Measurements from ENCODE around the gene STARD13.

STARD13 gene

DNA sequence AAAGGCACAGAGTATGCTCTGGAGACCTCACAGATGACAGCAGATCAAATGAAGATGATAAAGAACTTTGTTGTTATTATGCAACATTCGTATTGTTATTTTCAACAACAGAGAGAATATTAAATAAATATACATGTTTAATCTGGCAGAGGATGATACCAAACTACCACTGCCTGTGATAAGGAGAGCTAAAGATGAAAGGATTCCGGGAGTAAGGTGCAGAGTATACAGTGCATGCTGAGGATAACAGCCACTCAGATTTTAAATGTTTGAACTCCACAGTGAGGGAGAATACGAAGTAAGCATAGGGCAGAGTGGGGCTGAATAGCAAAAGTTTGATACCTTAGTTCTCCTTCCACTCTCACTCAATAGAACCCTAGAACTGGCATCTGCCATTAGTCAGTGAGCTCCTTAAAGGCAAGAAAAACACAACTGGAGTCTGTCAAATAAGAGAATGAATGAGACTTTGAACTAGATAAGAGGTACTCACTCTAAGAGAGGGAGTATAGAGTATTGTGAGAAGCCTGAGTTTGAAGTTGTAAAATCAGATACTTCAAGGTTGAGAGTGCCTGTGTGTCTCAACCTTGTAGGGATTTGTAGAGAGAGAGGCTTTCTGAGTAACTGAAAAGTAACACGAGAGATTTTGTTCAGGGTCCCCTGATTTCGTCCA, 78.5 kb downstream of the STARD13 start:
- peak overlapping the region; percentile 87 for H3K27ac ChIP-seq
- DNase-seq (ENCODE audit: low read depth, low spot score): no peak

DNA sequence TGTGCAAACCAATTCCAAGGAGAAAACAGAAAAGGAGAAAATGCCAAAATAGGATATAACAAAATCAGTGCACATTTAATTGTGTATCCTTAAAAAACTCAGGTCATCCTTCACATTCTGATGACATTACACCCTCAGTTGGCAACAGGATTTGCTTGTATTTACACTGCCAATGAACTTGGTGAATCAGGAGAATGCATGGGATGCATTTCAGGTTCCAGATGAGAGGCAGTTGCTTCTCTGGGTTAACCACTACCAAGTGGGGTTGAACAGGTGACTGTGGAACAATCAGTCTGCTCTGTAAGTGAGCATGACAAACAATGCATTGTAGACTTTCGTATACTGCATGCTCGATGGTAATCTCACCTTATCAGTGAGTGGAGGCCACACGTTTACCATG, 79.1 kb downstream of the STARD13 start:
- H3K27ac ChIP-seq: peak overlapping the region; percentile 87
- DNase-seq (ENCODE audit: low read depth, low spot score): no peak

DNA sequence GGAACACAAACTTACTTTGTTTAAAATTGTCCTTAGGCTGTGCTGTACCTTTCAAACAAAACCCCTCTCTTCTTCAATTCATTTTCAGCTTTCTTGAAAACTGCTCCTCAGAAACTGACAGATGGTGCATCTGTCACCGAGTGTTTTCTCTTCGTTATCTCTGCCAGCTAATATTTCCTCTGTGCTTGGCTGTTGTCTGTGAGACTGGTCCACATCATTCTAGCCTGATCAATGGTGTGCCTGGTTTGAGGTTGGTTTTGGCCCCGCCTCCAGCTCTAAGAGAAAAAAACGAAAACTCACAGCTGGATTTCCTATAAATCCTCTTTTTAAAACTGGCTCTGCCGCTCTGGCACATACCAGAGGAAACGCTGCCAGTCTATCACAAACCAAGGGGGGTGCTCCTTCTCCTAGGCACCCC, 79.7 kb downstream of the STARD13 start:
- no peak for DNase-seq (ENCODE audit: low read depth, low spot score)
- peak overlapping the region; percentile 87 for H3K27ac ChIP-seq

DNA sequence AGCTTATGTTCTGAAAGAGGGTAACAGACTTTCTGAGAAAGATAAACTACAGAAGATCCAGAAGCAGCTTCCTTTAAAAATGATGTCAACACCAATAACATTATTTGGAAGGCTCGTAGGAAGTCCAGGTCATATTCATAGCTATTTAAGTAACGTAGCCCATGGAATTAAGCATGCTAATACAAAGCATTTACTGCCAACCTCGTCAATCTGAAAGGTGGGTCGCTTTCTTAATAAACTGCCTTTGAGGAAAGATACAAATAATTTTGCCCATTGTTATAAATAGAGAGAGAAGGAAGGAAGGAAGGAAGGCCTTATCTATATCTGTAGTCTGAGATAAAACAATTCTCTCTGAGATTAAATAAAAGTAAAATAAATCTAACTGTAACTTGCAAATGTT, 80.3 kb downstream of the STARD13 start:
- H3K27ac ChIP-seq: no peak overlapping the region
- DNase-seq (ENCODE audit: low read depth, low spot score): no peak

DNA sequence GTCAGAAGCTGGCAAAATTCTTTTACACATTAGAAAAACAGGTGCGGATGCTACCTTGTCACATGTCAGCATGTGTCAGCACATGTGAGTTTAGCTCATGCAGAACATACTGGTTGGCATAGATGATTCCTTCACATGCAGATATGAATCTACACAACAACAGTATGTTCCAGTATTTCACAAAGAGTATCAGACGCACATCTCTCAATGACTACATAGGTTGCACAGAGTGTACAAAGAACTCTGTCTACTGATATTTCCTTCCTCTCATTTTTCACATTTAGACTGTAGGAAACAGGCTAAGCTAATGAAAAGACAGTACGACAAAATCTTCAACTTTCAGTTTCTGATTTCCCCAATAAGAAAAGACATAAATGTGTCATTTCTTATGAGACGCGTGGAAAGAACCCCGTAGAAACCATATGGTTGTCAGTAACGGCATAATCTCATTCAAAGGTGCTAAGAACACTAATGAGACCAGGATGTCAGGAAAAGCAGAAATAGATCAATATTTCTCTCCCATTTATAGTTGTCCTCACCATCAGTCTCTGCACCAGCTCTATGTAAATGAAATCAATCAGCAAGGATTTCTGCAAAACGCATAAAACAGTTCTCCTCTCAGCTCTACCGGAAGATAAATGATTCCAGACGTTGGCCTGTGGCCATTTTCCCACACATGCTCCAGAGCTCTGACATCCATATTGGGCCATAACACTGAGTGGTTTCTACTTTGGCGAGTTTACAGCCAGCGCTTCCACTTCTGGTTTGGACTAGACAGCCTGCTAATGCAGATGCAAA, 81.2 kb downstream of the STARD13 start:
- no peak for DNase-seq (ENCODE audit: low read depth, low spot score)
- no peak overlapping the region for H3K27ac ChIP-seq

DNA sequence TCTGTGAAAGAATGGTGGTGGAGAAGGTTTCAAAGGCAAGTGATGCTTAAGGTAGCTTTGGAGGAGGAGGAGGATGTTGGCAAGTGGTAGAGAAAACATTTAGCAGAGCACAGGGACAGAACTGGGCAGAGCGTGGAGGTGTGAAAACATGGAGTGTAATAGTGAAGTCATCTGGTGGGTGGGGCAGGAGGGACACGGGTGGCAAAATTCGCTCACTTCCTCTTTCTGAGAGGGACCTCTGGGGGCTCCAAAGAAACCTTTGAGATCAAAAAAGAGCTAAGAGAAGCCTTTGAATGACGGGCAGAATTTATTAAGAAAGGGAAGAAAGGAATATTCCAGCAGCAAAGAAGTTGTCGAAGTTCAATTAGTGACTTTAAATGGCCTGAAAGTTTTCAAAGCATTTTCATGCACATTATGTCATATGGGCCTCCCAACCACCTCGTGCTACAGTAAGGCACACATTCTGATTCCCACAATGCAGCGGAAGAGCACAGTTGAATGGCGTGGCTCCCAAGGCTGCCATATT, 82.8 kb downstream of the STARD13 start:
- no peak overlapping the region for H3K27ac ChIP-seq
- DNase-seq (ENCODE audit: low read depth, low spot score): no peak

DNA sequence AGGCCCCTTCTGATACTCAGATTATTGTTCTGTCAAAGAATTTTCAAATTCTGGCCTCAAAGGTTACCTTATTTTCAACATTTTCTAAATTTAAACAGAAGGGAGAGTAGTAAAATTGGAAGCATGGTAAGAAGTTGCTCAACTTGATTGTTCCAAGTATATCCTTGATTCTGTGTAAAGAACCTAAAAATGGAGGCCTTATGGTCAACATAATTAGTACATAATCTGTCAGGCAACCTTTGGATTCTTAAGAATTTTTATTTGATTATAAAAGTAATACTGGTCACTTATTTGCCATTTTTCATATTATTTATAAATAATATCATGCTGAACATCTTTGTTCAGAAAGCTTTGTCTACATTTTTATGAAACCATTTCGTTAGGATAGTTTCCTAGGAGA, 83.9 kb downstream of the STARD13 start:
- no peak overlapping the region for H3K27ac ChIP-seq
- no peak for DNase-seq (ENCODE audit: low read depth, low spot score)

DNA sequence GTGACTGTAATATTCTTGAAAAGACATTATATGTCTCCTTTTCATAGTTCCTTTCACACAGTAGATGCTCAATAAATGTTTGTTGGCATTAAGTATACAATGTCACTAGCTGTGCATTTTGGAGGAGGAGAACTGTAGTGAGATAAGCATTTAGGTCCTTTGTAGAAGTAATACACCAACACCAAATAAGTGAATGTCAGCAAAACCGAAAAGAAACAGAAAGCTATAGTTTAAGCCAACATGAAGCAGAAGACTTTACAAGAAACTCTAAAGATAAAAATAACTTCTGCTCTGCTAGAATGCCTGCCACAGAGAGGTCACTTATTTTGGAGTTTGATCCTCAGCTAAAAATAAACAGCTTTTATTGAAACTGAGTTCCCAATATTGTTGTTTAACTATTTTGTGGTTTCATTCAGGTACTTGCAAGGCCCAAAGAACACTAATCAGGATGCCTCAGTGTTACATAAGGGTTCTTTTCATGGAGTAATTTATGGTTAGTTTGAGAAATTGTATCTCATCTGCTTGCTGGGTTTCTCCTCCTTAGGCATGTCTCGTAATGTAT, 86.2 kb downstream of the STARD13 start:
- no peak for DNase-seq (ENCODE audit: low read depth, low spot score)
- no peak overlapping the region for H3K27ac ChIP-seq

DNA sequence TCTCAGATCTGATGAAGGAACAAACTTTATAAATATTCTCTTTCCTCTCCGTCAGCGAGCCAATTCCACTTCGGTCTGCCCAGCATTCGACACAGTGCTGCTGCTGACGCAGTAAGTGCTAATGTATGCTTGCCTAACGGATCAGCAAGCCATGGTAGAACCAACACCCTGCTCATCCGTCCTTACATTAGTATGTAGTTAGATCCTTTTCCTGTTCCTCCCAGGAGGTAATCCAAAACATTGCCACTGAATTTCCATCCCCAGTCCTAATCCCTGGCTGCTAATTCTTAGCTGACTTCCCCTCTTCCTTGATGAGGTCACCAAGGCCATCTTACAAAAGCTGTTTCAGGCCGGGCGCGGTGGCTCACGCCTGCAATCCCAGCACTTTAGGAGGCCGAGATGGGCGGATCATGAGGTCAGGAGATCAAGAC, 88.0 kb downstream of the STARD13 start:
- H3K27ac ChIP-seq: no peak overlapping the region
- DNase-seq (ENCODE audit: low read depth, low spot score): no peak

DNA sequence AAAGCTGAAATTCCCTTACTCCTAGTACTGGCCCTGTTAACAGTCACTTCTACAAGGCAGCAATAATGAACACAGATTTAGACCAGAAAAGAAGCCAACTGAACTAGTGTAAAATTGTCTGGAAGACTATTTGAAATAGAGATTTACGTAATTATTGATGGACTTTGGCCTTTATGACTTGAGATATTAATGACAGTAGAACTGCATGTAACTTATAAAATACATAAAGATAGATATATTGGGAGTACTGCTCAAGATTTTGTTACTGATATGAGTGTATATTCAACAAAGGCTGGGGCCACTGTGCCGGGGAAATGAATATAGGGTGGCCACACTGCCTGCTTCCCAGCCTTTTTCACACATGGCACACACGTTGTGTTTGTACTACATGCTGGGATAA, 88.8 kb downstream of the STARD13 start:
- DNase-seq (ENCODE audit: low read depth, low spot score): no peak
- H3K27ac ChIP-seq: no peak overlapping the region

DNA sequence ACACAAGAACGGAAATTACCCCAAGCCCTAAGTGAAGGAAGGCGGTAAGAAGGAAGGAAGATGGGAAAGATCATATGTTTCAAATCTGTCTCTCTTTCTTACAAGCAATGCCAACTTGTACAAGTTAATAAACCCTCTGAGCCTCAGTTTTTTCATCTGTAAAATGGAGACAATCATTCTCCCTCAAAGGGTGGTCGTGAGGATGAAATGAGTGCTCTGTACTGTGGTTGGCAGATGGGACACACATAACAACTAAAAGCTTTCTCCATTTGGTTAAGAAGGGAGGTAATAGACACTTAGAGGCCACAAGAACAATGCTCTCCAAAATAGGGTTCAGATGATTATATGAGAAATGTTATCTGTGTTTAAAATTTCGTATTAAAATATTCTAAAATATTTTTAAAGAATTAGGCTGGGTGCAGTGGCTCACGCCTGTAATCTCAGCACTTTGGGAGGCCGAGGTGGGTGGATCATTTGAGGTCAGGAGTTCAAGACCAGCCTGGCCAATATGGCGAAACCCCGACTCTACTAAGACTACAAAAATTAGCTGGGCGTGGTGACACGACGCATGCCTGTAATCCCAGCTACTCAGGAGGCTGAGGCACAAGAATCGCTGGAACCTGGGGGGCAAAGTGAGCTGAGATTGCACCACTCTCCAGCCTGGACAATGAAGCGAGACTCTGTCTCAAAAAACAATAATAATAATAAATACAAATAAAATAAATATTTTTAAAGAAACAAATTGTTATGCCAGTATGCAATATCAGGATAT, 89.7 kb downstream of the STARD13 start:
- no peak for DNase-seq (ENCODE audit: low read depth, low spot score)
- no peak overlapping the region for H3K27ac ChIP-seq

DNA sequence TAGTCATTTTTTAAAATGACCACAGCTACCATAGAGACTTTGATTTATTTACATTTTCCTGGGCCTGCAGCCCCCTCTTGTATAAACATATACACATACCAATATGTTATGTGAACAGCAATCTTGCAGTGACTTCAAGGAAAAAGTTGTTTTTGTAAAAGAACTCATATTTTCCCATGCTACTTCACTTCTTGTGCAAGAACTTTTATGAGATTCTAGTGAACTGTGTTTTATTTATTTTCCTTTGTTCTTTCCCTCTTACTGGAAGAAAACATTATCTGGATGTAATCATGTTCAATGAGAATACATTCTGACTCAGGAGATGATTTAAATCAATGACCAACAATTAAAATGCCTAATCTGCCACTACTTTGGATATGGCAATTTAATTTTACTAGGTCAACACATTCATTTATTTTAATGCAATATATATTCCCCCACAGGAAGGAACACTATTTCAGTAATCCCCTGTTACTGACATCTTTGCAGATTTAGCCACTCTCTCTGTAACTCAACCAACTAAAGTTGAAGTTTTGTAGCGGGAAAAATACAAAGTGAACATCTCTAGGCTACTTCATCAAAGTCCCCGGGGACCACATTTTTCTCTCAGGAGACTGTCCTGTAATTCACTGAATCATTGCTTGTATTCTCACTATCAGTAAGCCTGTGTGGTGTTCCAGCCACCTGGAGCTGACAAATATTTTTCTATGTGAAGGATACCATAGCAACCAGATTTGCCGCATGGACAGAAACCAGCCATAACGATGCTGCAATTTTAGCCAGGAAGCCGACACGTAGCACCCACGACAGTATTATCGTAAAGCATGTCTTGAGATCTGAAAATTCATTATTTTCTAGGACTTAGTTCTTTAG, 90.5 kb downstream of the STARD13 start:
- no peak for DNase-seq (ENCODE audit: low read depth, low spot score)
- H3K27ac ChIP-seq: no peak overlapping the region

DNA sequence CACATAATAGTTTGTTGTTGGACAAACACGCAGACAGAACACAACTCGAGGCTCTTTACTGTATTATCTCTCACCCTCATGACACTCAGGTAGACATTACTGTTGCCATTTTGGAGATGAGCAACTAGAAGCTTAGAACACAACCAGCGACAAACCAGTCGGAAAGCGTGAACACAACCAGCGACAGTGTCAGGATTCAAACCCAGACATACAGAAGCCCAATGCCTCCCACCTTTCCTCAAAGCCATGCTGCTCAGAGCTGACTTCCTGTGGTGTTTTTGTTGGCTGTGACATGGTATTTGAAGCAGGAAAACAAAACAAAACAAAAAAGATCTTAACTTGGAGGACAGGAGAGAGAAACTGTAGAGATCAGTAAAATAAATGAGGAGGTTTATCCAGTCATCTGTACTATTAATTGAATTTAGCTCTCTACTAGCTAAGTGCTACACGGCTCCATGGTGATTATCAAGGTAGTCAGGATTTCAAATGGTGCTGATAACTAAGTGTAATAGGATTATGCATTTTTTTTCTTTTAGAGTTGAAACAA, 92.1 kb downstream of the STARD13 start:
- DNase-seq (ENCODE audit: low read depth, low spot score): no peak
- no peak overlapping the region for H3K27ac ChIP-seq

DNA sequence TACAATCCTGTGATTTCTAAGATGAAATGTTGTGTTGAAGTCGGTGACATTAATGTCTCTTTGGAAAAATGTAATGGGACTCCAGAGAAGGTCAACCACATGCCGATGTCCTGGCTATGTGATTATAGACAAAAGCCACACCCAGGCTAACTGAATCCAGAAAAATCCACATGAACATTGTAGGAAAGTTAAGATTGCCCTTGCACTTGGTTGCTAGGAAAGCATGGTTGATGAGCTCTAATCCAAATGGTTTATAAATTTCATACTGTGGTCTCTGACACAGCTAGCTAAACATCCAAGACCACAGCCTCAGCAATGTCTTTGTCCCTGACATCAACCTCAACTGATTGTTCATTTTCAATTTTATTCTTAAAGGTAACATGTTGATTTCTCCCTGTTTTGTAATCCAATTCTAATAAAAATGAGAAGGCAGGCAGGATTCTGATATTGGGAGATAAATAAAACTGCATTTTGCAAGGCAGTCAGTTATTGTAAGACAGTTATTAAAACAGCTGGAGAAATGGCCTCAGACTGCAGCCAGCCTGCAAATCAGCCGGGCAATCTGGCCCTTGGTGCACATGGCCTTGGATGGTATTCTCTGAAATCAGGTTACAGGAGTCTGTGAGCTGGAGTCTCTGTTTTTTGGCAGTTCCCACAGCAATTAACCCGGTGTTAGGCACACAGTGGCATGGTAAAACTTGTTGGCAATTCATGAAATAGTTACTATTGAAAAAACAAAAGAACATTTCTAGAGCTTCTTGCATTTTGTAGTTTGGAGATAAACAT, 93.9 kb downstream of the STARD13 start:
- no peak overlapping the region for H3K27ac ChIP-seq
- DNase-seq (ENCODE audit: low read depth, low spot score): no peak

DNA sequence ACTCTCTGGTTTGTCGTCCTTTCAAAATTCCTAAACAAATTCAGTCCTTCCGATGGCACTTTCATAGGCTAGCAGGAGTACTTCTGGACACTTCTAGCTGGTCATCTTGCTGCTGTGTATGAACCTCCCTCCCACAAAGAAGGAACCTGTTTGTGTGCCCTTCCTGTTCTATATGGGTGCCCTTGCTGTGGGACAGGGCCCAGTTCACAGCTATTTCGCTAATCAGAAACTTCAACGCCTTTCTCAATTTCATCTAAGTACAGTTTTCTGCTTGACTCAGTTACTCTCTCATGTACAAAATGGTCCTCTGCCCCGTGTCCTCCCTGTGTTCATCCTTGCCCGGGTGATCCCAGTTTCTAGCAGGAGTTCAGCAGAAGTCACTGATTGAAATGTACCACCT, 96.1 kb downstream of the STARD13 start:
- no peak for DNase-seq (ENCODE audit: low read depth, low spot score)
- H3K27ac ChIP-seq: no peak overlapping the region

DNA sequence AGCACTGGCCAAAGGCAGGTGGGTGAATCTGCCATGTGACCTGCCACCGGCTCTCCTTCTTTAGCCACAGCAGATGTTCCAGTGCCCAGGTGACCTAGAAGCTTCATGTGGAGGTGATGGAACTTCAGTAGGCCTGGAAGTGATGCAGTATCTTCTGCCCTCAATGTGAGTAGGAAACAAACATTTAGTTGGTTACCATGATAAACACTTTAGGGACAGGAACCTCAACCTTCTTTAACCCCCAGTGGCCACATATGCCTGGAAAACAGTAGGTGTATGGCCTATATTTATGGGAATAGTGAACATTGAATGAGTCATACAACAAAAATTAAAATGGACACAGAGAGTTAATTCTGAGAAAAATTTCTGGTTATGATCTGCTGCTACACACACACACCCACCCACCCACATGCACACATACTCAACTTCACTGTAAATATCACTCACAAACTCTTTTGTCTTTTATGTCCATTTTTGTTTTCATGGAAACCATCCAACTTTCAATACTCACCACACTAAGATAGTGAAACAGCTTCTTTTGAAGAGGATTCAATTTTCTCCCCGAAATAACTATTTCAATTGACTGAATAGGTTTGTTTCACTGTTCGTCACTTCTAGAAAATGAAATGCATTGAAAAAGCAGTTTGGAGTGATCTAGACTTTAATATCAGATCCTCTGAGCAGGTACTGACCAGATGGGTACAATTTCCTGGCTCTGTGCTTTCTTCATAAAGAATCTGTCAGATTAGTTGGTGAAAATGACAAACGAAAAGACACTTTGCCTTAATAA, 97.3 kb downstream of the STARD13 start:
- no peak overlapping the region for H3K27ac ChIP-seq

DNA sequence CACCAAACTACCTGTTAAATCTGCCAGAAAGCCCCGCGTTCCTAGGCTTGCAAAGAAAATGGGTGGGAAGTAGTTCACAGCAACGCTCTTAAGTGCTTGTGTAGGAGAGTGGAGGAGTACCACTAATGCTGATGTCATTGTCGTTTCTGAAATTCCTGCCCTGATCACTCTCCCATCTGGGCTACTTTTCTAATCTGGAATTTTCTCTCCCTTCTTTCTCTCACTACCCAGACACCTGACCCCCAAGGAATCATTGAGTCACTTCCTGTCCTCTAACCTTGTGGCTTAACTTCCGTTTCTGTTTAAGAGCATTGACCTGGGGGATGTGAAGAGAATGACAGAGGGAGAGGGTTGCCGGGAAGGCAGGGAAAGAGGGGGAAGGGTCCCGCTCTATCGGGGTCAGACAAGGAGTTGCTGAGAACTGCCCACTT, 98.7 kb downstream of the STARD13 start:
- no peak overlapping the region for H3K27ac ChIP-seq
- no peak for DNase-seq (ENCODE audit: low read depth, low spot score)

More for the DNA sequence above, 97.3 kb downstream of the STARD13 start:
- no peak for DNase-seq (ENCODE audit: low read depth, low spot score)

DNA sequence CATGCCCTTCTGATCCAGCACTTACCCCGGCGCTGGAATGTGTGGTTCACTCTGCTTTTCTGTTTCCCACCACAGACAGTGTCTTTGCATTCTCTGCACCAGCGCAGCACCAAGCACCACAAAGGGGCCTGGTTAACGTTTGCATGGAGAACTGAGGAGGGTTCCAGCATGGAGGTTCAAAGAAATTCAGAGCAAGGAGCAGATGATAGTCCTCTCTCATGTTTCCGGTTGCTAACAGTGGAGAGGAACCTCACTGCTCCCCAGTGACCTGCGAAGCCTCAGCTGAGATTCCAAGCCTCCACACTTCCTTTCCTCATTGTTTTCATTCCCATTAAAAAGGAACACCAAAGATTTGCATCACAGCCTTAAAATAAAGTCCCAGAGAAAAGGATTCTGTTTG, 99.7 kb downstream of the STARD13 start:
- no peak overlapping the region for H3K27ac ChIP-seq
- no peak for DNase-seq (ENCODE audit: low read depth, low spot score)
